ENCODE results near the gene SLC8A1.

SLC8A1 gene

DNA sequence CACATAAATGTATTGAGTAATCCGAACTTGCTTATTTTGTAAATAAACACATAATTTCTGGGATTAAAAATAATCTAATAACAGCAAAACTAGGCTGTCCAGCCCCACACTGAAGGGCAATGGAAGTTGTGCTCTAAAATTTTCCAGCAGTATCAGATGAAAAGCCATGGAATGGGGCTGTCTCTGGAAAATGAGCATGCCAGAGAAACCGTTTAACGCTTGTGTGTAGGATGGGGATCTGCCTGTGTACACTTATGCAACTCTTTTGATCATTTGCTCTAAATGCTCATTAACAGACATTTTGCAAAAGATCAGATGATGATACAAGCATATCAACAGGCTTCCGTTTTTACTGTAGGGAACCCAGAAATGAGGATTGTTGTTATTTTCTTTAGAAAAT lies 177.6 kb downstream of the SLC8A1 start:
- DNase-seq (ENCODE audit: low read depth), result no peak
- no peak overlapping the region for H3K4me3 ChIP-seq (ENCODE audit: low read depth, low read length)
- TF ChIP-seq, protein P1, sequence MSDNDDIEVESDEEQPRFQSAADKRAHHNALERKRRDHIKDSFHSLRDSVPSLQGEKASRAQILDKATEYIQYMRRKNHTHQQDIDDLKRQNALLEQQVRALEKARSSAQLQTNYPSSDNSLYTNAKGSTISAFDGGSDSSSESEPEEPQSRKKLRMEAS (IDR thresholded peaks at IDR 0.05; ENCODE audit: low read depth, low read length), result no peak
- TF ChIP-seq POLR2A (IDR thresholded peaks at IDR 0.05; ENCODE audit: extremely low read depth, insufficient read length) (no peak), MYC (IDR thresholded peaks at IDR 0.05; ENCODE audit: low read depth, low read length) (no peak)
- TF ChIP-seq, protein P2, sequence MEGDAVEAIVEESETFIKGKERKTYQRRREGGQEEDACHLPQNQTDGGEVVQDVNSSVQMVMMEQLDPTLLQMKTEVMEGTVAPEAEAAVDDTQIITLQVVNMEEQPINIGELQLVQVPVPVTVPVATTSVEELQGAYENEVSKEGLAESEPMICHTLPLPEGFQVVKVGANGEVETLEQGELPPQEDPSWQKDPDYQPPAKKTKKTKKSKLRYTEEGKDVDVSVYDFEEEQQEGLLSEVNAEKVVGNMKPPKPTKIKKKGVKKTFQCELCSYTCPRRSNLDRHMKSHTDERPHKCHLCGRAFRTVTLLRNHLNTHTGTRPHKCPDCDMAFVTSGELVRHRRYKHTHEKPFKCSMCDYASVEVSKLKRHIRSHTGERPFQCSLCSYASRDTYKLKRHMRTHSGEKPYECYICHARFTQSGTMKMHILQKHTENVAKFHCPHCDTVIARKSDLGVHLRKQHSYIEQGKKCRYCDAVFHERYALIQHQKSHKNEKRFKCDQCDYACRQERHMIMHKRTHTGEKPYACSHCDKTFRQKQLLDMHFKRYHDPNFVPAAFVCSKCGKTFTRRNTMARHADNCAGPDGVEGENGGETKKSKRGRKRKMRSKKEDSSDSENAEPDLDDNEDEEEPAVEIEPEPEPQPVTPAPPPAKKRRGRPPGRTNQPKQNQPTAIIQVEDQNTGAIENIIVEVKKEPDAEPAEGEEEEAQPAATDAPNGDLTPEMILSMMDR (IDR thresholded peaks at IDR 0.05; ENCODE audit: low read depth, low read length), result no peak

DNA sequence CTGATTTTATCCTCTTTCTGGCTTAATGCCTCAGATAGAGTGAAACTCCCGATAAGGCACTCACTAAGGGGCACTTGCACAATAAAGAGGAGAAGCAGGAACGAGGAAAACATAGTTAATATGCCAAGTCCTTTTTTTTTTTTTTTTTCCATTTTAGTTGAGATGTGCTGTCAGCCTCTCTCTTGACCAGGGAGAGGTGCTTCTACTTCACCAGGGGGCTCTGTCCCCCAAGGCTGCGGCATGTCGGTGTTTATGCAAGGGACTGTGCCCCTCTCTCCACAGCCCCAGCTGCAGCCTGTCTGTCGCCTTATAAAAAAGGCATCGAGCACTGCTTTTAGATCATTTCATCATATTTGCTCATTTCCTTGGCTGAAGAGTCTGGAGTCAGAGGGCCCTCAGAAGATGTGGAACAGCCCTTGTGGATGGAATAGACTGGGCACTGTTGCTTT lies 178.1 kb downstream of the SLC8A1 start:
- TF ChIP-seq, protein P2 (IDR thresholded peaks at IDR 0.05; ENCODE audit: low read depth, low read length), result no peak
- TF ChIP-seq POLR2A (IDR thresholded peaks at IDR 0.05; ENCODE audit: extremely low read depth, insufficient read length) (no peak), MYC (IDR thresholded peaks at IDR 0.05; ENCODE audit: low read depth, low read length) (no peak)
- TF ChIP-seq, protein P1 (IDR thresholded peaks at IDR 0.05; ENCODE audit: low read depth, low read length), result no peak
- no peak overlapping the region for H3K4me3 ChIP-seq (ENCODE audit: low read depth, low read length)
- no peak for DNase-seq (ENCODE audit: low read depth)

DNA sequence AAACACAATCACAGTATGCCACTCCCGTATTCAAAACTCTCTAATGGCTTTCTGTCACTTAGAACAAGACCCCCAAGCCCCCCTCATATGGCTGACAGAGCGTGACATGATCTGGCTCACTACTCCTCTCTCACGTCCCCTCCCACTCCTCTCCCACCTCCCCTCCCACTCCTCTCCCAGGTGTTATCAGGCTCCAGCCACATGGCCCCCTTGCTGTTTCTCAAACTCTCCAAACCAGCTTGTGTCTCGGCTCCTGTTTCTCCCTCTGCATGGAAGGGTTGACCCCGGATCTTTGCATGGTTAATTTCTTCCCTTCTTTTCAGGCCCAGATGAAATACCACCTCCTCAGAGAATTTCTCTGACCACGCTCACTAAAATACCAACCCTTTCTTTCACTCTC lies 180.8 kb downstream of the SLC8A1 start:
- no peak for DNase-seq (ENCODE audit: low read depth)
- no peak overlapping the region for H3K4me3 ChIP-seq (ENCODE audit: low read depth, low read length)
- TF ChIP-seq MYC (IDR thresholded peaks at IDR 0.05; ENCODE audit: low read depth, low read length), result no peak
- TF ChIP-seq, protein P2 (IDR thresholded peaks at IDR 0.05; ENCODE audit: low read depth, low read length), result no peak
- TF ChIP-seq POLR2A (IDR thresholded peaks at IDR 0.05; ENCODE audit: extremely low read depth, insufficient read length), result no peak
- TF ChIP-seq, protein P1 (IDR thresholded peaks at IDR 0.05; ENCODE audit: low read depth, low read length), result no peak

DNA sequence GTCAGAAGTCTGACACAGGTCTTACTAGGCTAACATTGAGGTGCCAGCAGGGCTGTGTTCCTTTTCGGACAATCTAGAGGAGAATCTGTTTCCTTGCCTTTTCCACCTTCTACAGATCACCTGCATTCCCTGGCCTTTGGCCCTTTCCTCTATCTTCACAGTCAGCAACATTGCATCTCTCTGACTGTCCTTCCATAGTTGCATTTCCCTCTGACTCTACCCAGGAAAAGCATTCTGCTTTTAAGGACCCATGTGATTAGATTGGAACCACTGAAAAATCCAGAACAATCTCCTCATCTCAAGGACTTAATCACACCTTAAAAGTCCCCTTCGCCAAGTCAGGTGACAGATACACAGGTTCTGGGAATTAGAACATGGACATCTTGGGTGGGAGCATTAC lies 181.5 kb downstream of the SLC8A1 start:
- no peak overlapping the region for H3K4me3 ChIP-seq (ENCODE audit: low read depth, low read length)
- DNase-seq (ENCODE audit: low read depth), result no peak
- TF ChIP-seq MYC (IDR thresholded peaks at IDR 0.05; ENCODE audit: low read depth, low read length) (no peak), POLR2A (IDR thresholded peaks at IDR 0.05; ENCODE audit: extremely low read depth, insufficient read length) (no peak)
- TF ChIP-seq, protein P1 (IDR thresholded peaks at IDR 0.05; ENCODE audit: low read depth, low read length), result no peak
- TF ChIP-seq, protein P2 (IDR thresholded peaks at IDR 0.05; ENCODE audit: low read depth, low read length), result no peak

DNA sequence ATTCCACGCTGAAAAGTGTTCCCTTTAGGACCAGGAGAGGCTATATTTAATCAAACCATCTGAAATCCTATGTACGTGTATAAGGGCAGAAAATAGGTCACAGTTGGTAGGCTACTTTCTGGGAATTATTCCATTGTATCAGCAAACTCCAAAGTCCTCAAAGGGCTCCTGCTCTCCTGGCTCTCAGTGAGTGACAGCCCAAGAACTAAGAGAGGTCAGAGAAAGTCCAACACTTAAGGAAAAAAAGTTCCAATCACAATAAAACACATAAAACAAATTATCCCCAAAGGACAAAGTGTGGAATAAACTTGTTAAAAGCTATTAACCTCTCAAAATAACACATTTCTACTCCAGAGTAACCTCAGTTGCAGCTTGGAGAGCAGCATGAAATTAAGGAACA lies 183.3 kb downstream of the SLC8A1 start:
- H3K4me3 ChIP-seq (ENCODE audit: low read depth, low read length), result no peak overlapping the region
- no peak for DNase-seq (ENCODE audit: low read depth)
- TF ChIP-seq, protein P1 (IDR thresholded peaks at IDR 0.05; ENCODE audit: low read depth, low read length), result no peak
- no peak for TF ChIP-seq MYC (IDR thresholded peaks at IDR 0.05; ENCODE audit: low read depth, low read length)
- TF ChIP-seq, protein P2 (IDR thresholded peaks at IDR 0.05; ENCODE audit: low read depth, low read length), result no peak
- no peak for TF ChIP-seq POLR2A (IDR thresholded peaks at IDR 0.05; ENCODE audit: extremely low read depth, insufficient read length)
